GM06990 (cell line): ENCODE data around the gene STOM.

ENCODE experiments used
- DNase-seq: peaks from one replicate; pipeline ENCODE4 v3.0.0-alpha.2; 2011; ENCODE audit not compliant: insufficient read length; ENCODE audit errors: extremely low read depth
- H3K27me3 ChIP-seq: replicated peaks from 2 replicates; pipeline ENCODE4 v1.6.0; 2011; ENCODE audit warnings: low read length; ENCODE audit not compliant: control insufficient read depth, insufficient read depth
- H3K36me3 ChIP-seq: 2 replicates; pipeline ENCODE4 v1.5.1; 2011; ENCODE audit warnings: low read length; ENCODE audit not compliant: control insufficient read depth, insufficient read depth
- H3K4me3 ChIP-seq: replicated peaks from 2 replicates; pipeline ENCODE4 v1.5.1; 2011; ENCODE audit warnings: low read depth, mild to moderate bottlenecking, control low read depth, low read length
- TF ChIP-seq, protein P1 (sequence below): IDR thresholded peaks from 2 replicates; pipeline ENCODE4 v1.5.1; 2011; ENCODE audit warnings: low read length, control low read depth, mild to moderate bottlenecking, inconsistent platforms; ENCODE audit not compliant: insufficient read depth, poor library complexity, severe bottlenecking

The STOM gene

DNA sequence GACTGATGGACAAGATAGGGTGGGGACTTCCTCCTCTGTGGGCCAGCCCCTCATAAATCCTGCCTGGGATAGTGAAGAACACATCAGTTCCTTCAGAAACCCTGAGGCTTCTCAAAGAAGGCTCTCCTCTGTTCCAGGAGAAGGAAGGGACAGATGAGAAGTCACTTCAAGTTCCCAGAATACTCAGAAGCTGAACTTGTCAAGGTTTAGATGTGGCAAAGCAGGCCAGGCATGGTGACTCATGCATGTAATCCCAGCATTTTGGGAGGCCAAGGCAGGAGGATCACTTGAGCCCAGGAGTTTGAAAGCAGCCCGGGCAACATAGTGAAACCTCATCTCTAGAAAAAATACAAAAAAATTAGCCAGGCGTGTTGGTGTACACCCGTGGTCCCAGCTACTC is 38.5 kb downstream of the STOM start:
- DNase-seq: no peak
- TF ChIP-seq, protein P1, sequence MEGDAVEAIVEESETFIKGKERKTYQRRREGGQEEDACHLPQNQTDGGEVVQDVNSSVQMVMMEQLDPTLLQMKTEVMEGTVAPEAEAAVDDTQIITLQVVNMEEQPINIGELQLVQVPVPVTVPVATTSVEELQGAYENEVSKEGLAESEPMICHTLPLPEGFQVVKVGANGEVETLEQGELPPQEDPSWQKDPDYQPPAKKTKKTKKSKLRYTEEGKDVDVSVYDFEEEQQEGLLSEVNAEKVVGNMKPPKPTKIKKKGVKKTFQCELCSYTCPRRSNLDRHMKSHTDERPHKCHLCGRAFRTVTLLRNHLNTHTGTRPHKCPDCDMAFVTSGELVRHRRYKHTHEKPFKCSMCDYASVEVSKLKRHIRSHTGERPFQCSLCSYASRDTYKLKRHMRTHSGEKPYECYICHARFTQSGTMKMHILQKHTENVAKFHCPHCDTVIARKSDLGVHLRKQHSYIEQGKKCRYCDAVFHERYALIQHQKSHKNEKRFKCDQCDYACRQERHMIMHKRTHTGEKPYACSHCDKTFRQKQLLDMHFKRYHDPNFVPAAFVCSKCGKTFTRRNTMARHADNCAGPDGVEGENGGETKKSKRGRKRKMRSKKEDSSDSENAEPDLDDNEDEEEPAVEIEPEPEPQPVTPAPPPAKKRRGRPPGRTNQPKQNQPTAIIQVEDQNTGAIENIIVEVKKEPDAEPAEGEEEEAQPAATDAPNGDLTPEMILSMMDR: no peak
- Histone ChIP-seq H3K4me3 (no peak overlapping the region), H3K27me3 (no peaks in the 10 kb centered on the region), H3K36me3 (no peaks in the 10 kb centered on the region; the same call in 1 of the 2 replicates)

DNA sequence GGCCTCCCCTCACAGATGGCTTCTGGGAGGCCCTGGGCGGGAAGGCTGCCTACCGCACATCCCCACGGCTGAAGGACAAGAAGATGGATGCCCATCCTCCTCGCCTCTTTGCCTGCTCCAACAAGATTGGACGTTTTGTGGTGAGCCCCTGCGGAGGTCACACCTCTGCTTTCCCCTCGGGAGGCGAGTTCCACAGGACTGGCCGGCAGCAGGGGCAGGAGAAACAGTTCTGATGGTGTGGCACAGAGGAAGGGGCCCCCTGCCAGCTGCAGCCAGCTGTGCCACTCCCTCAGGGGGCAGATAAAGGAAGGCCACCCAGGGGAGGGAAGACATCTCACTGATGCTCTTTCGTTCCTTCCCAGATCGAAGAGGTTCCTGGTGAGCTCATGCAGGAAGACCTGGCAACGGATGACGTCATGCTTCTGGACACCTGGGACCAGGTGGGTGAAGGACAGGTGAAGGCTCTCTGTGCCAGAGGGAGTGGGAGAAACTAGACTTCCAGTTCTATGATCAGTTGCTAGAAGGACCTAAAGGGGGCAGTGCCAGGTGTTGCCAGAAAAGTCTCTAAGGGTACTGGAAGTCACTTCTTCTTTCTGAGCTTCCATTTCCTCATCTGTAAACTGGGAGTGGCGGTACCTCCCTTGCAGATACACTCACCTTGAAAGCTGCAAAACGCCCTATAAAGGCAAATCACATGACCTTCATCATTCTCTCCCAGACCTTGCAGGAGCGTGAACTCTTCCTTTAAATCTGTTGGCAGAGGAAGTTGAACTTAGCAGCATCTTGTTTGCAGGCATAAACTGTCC is 41.0 kb downstream of the STOM start:
- TF ChIP-seq, protein P1: no peak
- Histone ChIP-seq H3K4me3 (no peak overlapping the region), H3K36me3 (no peaks in the 10 kb centered on the region; the same call in 1 of the 2 replicates), H3K27me3 (no peaks in the 10 kb centered on the region)
- DNase-seq: no peak

DNA sequence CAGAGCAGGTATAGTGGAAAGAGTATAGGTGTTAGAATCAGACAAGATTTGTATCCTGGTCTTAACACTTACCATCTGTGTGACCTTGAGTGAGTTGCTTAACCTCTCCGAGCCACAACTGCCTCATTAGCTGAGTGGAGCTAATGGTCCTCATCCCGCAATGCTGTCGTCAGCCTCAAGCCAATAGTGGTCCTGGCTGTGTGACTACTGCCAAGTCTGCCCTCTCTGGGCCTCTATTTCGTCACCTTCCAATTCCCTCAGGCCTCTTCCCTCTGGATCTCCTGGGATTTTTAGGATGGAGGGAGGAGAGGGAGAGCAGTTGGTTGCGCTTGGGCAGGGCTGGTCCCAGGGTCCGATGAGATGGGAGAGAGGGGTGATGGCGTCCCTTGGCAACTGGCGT is 41.6 kb downstream of the STOM start:
- Histone ChIP-seq H3K4me3 (no peak overlapping the region), H3K27me3 (no peaks in the 10 kb centered on the region), H3K36me3 (no peaks in the 10 kb centered on the region; the same call in 1 of the 2 replicates)
- TF ChIP-seq, protein P1: no peak
- no peak for DNase-seq

DNA sequence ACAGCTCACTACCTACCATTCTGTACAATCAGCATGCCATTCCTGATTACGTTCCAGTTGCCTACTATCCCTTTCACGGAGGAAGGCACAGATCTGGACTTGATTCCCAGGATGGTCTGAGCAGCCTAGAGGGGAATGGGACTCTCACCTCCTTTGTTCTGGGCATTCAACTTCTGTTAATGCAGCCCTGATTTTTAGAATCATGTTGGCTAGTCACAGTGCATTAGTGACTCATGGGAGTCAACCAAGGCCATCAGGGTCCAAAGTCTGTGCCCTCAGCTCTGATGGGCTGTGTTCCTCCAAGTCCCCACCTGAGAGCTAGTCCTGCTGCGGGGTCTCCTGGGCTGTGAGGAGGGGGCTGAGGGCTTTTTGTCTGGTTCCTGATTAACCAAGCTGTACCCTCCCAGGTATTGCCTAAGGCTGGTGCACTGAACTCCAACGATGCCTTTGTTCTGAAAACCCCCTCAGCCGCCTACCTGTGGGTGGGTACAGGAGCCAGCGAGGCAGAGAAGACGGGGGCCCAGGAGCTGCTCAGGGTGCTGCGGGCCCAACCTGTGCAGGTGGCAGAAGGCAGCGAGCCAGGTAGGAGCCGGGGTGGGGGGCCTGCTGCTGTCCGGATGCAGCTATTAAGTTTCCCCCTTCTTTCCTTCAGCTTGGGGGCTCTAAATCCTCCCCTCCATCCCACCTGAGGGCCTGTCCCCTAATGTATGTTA is 43.0 kb downstream of the STOM start:
- TF ChIP-seq, protein P1: no peak
- Histone ChIP-seq H3K36me3 (no peaks in the 10 kb centered on the region; the same call in 1 of the 2 replicates), H3K27me3 (no peaks in the 10 kb centered on the region), H3K4me3 (no peak overlapping the region)
- no peak for DNase-seq

DNA sequence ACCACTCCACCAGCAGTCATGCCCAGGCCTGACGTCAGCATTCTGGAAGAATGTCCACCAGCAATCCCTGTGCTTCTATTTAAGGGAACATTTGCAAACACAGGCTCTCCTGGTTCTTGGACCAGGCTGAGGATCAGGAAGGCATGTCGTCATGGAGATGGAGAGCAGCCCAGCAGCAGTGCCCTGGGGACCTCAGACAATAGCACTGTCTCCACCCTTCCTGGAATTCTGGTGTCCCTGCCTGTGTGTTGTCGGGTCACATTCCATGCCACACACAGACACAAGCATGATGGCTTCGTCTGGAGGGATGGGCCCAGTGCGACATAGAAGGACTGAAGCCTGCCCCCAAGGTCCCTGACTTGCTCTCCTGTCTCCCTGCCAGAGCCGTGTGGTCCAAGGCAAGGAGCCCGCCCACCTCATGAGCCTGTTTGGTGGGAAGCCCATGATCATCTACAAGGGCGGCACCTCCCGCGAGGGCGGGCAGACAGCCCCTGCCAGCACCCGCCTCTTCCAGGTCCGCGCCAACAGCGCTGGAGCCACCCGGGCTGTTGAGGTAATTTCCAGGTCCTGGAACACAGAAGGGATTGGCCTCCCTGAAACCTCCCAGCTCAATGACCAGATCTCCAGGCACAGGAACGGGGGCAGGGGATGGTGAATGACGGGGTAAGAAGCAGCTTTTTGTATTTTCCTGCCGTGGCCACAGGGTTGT is 43.8 kb downstream of the STOM start:
- TF ChIP-seq, protein P1: no peak
- Histone ChIP-seq H3K27me3 (no peaks in the 10 kb centered on the region), H3K4me3 (no peak overlapping the region), H3K36me3 (no peaks in the 10 kb centered on the region; the same call in 1 of the 2 replicates)
- DNase-seq: no peak
